Activated CD4-positive, alpha-beta T cell treated with anti-CD3 and anti-CD28 coated beads for 48 hours (primary cell): ENCODE measurements around the gene HEMGN.

Source experiments
- DNase-seq: peaks from one replicate; pipeline ENCODE4 v3.0.0-alpha.2; 2020

HEMGN gene

DNA sequence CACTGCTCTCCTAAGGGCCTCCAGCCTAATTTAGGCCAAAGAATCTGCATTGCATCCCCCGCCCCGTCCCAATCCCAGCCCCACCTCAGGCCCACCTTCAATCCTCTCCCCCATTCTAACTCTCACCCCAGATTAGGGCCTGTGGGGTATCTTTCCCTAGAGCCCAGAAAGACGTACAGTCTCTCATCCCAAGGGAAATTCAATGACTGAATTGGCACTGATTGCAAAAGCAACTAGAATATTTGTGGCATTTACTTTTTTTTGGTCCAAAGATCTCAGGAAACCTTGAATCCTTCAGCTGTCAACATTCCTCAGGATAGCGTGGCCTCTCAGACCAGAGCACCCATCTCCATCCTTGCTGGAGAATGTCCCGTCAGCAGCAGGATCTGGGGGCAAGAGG is 46.2 kb downstream of the HEMGN start:
- DNase-seq = no peak

DNA sequence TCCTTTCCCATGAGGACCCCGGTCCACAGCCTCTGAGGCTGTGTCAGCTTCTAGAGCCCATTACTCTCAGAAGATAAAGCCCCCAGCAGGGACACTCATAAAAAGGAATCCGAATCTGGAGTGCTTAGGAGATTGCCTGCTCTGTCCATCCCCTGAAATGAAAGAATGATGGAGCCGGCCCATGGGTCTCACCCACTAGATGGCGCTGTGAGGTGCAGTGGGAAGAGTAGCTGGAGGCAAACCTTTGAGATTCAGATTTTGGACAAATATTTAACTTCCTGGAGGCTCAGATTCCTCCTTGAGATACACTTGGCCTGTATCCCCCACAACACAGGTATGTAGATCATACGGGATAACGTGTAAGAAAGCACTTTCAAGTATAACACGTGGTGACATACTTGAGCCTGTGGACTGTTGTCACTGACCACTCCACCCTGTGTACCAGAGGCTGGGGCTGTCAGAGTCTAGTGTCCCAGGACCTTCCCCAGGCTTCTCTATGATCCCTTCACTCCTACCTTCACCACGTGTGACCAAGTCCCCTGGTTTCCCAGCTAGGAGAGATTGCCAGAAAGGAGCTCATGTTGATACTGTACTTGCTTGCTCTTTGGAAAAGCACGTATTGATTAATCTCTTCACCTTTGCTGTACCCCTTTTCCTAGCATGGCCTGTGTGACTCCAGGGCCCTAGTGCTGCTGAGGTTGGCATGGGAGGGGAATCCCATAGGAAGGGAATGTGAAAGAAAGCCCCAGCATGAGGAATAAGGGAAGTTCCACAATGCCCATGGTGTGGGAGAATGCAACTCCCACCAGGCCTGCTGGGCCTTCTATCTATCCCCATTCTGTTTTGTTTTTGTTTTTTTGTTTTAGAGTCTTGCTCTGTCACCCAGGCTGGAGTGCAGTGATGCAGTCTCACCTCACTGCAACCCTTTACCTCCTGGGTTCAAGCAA is 47.8 kb downstream of the HEMGN start:
- peak; percentile 80 for DNase-seq

DNA sequence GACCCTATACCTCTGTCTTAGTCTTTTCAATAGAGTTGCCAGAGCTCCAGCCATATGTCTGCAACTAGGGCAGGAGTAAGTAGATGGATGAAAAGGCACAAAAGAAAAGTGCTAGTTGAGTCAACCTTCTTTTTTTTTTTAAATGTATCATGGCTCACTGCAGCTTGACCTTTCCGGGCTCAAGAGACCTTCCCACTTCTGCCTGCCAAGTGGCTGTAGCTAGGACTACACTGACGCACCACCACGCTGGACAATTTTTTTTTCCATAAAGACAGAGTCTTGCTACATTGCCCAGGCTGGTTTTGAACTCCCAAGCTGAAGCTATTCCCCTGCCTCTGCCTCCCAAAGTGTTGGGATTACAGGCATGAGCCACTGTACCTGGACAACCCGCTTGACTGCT is 57.6 kb downstream of the HEMGN start:
- no peak for DNase-seq
